ENCODE data around the gene WWOX. TPM values are rescaled to one million over a fixed set of nuclear protein-coding genes. Genes with fewer than 3 reads are reported as not detected.

Gene WWOX
- total and polyA plus RNA-seq, 2 of the 13 experiments (the other 11 are each of a cell fraction or from before 2014, with no cell fraction given), result 9.1 to 37.4 TPM

DNA sequence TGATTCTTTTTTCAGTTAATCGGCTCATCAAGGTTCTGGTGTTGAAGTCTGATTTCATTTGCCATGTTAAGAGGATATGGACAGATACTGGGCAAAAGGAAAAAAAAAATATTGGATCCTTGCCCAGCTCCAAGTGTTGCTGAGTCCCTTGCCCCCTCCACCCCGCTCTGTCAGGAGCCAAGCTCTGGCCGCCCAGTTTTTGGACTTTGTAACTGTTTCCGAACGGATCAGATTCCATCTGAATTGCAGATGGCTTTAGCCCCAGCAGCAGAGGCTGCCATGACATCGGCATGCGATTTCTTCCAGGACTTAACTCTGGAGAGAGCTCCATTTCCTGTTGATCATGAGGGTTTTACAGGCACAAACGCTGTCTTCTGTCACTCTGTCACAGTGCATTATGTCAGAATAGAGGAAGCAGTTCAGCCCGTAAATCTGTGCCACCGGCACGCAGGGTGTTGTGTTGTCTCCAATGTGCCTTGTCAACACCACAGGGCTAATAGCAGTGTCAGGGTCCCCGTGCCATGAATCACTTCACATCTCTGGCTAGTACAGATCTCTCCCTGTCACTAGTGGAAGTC is 885.5 kb downstream of the WWOX start (continued):
- TF ChIP-seq HMGXB3 (CRISPR knock-in tag; IDR thresholded peaks at IDR 0.05; ENCODE audit: borderline replicate concordance) (no peak), ZFY (CRISPR knock-in tag; IDR thresholded peaks at IDR 0.05) (no peak), ZNF678 (CRISPR knock-in tag; IDR thresholded peaks at IDR 0.05) (no peak), POLR2AphosphoS5 (IDR thresholded peaks at IDR 0.05; ENCODE audit: low read depth, low read length) (no peak), RELA (CRISPR knock-in tag; IDR thresholded peaks at IDR 0.05) (no peak), SYNCRIP (IDR thresholded peaks at IDR 0.05; ENCODE audit: insufficient read depth, low read depth, low read length) (no peak), TAF1 (CRISPR knock-in tag; IDR thresholded peaks at IDR 0.05) (0 out of 2 replicates have a peak, but pooled peaks have one; percentile 17), ZNF207 (IDR thresholded peaks at IDR 0.05; ENCODE audit: borderline replicate concordance) (no peak), HNF4G (IDR thresholded peaks at IDR 0.05; ENCODE audit: borderline replicate concordance, low read depth, low read length) (peak; percentile 77), HNF4G (CRISPR knock-in tag; IDR thresholded peaks at IDR 0.05; ENCODE audit: borderline replicate concordance, low read depth) (peak; percentile 66; the same call in 1 of the 2 replicates), DNMT3B (CRISPR knock-in tag; conservative IDR thresholded peaks at IDR 0.05) (no peak), ZKSCAN8 (CRISPR knock-in tag; IDR thresholded peaks at IDR 0.05; ENCODE audit: borderline replicate concordance) (no peak), ZNF670 (CRISPR knock-in tag; IDR thresholded peaks at IDR 0.05; ENCODE audit: borderline replicate concordance) (no peak), FOXJ3 (CRISPR knock-in tag; IDR thresholded peaks at IDR 0.05; ENCODE audit: borderline replicate concordance) (no peak), CHD4 (IDR thresholded peaks at IDR 0.05; ENCODE audit: borderline replicate concordance, low read length) (no peak; the same call in 1 of the 2 replicates), ZNF350 (CRISPR knock-in tag; IDR thresholded peaks at IDR 0.05; ENCODE audit: borderline replicate concordance, low read depth) (0 out of 2 replicates have a peak, but pooled peaks have one; percentile 7), ZNF34 (CRISPR knock-in tag; IDR thresholded peaks at IDR 0.05; ENCODE audit: borderline replicate concordance) (no peak), TAF15 (IDR thresholded peaks at IDR 0.05; ENCODE audit: low read depth, low read length, poor library complexity, severe bottlenecking) (no peak), SIX1 (CRISPR knock-in tag; IDR thresholded peaks at IDR 0.05; ENCODE audit: borderline replicate concordance) (peak; percentile 93), ARID3A (IDR thresholded peaks at IDR 0.05; ENCODE audit: low read depth, low read length) (peak; percentile 25; the same call in 1 of the 2 replicates), CHCHD3 (CRISPR knock-in tag; IDR thresholded peaks at IDR 0.05) (no peak), ZNF780A (CRISPR knock-in tag; IDR thresholded peaks at IDR 0.05) (no peak), KLF15 (CRISPR knock-in tag; IDR thresholded peaks at IDR 0.05; ENCODE audit: borderline replicate concordance) (no peak), JUN (CRISPR knock-in tag; IDR thresholded peaks at IDR 0.05) (no peak), ZNF713 (CRISPR knock-in tag; IDR thresholded peaks at IDR 0.05) (no peak), ZNF558 (CRISPR knock-in tag; IDR thresholded peaks at IDR 0.05; ENCODE audit: borderline replicate concordance) (no peak), MTF1 (CRISPR knock-in tag; IDR thresholded peaks at IDR 0.05) (no peak)
